ENCODE data around the gene TAL1. TPM values are rescaled to one million over a fixed set of nuclear protein-coding genes. Genes with fewer than 3 reads are reported as not detected.

Gene TAL1
- total and polyA plus RNA-seq, 2 of the 8 experiments (the other 6 are each of a cell fraction or from before 2014, with no cell fraction given) = 0.09 to 0.15 TPM

DNA sequence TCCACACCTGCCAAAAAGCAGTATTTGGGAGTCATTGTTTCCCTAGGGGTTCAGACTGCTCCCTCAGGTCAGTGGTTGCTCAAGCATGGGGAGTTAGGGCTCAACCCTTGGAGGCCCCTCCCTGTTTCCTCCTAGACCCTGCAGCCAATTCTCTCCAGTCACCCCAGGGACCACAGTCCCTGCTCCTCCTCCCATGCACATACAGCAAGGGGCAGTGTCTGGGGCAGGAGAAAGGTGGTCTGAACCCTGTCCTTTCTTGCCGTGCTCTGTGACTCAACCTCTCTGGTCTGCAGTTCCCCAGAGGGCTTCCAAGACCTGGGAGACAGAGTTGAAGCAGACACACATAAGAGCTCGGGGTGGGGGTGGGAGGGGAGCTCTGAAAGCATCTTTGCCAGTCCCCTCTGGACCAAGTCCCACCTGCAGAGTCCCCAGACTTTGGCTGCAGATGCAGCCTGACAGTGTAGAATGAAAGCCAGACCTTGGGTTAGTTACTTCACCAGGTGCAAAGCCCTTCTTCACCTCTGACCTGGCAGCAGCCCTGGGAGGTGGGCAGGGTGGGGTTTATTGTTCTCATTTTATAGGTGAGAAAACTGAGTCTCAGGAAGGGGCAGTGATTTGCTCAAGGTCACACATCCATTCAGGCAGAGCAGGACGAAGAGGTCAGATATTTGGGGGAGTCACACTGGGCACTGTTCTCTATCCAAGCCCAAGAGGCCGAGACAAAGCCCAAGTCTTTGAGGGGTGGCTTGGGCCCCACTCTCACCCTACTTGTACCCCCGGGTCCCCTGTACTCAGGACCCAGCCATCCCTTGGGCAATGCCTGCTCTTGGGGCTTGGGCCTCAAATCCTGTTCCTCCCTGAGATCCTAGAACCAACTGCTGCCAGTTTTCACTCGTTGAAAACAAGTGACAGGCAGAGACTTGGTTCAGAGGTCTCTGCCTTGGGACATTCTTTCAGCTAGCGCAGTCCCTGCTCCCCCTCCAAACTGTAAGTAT, 42.9 kb downstream of the TAL1 start (continued):
- TF ChIP-seq, protein P1, sequence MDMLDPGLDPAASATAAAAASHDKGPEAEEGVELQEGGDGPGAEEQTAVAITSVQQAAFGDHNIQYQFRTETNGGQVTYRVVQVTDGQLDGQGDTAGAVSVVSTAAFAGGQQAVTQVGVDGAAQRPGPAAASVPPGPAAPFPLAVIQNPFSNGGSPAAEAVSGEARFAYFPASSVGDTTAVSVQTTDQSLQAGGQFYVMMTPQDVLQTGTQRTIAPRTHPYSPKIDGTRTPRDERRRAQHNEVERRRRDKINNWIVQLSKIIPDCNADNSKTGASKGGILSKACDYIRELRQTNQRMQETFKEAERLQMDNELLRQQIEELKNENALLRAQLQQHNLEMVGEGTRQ (IDR thresholded peaks at IDR 0.05; ENCODE audit: low read length) = no peak

All from H1 (cell line).